GM18867 (cell line): ENCODE measurements around the gene CTNNA3.
A peak's percentile ranks its signal among the peaks of the same experiment; 100 is the strongest.

ENCODE experiments used
- ATAC-seq: cut with Tn5 transposase; IDR thresholded peaks from one replicate; pipeline ENCODE4 v1.9.1; 2021; ENCODE audit warnings: mild to moderate bottlenecking, moderate library complexity; ENCODE audit not compliant: unreplicated experiment

Gene CTNNA3

DNA sequence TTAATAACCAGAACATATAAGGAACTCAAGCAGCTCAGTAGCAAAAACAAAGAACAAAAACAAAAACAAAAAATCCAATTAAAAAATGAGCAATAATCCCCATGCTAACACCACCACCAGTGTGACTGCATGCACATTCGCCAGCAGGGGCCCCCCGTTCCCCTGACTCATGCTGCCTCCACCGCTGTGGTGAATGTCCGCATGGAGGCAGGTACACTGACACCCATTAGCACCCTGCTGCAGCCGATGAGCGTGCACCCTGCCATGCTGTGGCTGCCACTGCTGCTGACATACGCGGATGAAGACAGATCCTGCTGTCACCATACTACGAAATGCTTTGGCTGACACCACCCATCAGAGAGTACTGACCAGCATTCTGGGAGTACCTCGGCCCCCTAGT is 1091.8 kb downstream of the CTNNA3 start:
- no peak for ATAC-seq

DNA sequence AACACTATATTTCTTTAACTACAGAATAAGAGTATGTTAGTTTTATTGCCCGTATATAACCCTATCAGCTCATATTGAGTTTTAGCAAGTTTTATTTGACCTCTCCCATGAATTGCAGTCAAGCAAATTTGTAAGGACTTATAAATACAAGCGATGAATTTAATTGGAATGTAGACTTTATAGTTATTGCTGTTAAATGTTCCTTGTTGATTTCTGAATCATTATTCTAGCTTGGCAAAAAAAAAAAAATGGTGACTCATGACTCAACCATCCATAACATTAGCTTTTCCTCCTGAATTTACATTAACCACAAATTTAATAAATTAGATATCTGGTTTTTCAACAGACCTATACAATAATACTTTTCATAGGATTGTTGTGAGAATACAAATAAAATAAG is 1104.1 kb downstream of the CTNNA3 start:
- no peak for ATAC-seq

DNA sequence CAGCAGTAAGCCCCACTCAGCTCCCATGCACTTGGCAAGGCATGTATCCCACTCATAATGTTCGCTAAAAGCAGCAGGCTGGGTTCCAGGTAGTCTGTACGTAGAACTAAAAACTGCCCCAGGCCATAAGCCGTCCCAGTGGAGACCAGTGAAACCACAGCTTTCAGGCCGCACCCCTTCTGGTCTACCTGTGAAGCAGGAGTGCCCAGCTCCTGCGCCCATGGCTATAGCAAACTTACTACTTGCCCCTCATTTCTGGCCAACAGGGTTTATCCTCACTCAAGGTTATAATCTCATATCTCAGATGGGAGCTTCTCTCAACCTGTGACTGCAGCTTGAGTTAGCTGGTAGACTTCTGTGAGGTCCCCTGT is 1108.3 kb downstream of the CTNNA3 start:
- no peak for ATAC-seq

DNA sequence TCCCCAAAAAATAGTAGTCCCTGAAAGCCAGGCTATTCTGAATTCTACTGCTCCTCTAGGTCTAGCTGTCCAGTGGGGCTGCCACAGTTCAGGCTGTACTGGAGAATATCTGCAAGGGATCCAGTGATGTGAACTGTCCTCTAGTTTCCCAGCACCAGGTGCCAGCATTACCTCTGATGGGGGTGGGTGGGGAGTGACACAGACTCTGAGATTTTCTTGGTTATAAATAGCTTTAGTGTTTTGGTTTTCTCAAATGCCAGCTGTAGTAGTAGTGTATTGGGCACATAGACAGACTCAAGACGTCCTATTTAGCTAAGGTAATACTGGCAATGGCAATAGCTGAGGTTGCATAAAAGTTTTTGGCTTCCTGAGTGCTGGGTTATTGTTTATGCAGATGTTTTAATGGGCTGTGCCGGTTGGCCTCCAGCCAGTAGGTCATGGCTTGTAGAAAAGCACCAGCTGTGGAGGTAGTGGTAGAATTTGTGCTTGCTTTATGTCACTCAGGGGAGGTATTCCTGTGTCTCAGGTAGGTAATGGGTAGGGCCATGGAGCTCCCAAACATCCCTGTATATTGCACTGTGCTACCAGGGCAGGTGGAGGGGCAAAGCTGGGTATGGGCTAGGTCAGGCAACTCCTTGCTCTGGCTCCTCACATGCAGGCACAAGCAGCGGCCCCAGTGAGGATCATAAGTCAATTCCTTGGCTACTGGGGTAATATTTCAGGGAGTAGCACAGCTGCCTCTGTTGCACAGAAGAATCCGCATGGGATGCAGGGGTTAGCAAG is 1108.9 kb downstream of the CTNNA3 start:
- ATAC-seq, result no peak

DNA sequence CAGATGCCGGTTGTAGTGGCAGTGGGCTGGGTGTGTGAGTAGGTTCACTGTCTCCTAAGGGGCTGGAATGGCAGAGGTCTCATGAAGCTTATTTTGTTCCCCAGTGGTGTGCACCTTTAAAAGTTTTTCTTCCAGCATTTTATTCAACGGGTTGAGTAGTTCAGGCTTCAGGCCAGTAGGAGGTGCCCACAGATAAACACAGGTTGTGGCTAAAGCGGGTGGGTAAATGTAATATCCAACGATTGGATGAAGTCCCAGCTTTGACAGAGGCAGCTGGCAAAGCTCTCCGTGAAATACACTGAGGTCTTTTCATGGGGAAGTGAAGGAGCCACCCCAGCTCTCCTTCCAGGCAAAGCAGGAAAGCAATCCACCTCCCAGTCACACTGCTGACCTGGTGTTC is 1109.9 kb downstream of the CTNNA3 start:
- peak; percentile 48 for ATAC-seq

DNA sequence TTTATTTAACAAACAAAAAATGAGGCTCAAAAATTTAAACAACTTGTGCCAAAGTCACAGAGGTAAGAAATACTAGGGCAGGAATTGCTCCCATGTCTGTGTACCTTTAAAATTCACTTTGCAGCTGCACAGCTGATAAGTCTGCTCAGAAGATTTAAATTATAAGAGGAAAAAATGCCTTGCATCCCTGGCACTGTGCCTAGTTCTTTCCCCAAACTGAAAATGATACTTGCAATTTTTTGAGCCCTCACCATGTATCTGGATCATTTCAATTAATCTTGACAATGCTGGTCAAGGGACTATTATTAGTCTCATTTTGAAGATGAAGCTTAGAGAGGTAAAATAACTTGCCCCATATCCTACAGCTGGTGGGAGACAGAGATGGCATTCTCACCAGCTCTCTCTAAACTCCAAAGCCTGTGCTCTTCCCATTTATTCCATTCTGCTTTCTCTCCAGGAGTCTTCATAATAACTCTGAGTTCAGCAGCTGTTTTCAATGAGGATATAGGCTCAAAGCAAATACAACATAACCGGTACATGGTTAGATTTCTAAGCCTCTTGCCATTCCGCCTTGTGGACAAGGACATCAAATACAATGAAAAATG is 1120.6 kb downstream of the CTNNA3 start:
- no peak for ATAC-seq

DNA sequence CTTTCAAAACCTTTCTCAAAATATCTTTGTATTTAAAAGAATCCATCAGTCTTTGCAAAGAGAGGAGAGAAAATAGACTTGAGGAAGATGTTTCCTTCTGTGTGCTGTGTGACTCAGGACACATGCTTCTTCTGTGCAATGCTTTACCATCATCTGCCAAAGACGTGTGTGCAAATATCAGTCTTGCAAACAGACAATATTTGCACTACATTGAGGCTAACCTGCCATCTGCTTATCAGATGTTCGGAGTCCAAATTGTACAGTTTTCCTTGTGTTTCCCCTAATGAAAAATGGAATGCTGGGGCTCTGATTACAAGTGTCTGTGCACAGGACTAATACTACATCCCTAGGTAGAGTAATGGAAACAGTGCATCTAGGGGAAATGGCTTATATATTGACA is 1123.3 kb downstream of the CTNNA3 start:
- no peak for ATAC-seq

DNA sequence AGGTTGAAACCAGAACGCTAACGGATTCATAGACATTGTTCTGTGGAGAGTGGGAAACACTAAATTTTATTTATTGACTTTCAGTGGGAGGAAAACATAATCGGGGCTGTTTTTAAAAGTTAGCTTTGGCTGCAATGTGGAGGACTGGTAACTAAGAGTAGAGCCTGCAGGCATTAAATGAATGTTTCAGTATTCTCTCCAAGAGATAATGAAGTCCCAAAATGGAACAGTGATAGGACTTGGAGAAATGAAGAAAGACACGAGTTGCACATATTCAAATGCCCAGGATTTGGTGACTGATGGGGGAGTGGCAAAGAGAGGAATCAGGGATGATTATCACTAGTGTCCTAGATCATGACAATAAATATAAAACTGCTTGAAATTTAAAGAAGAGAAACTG is 1130.0 kb downstream of the CTNNA3 start:
- ATAC-seq, result no peak

DNA sequence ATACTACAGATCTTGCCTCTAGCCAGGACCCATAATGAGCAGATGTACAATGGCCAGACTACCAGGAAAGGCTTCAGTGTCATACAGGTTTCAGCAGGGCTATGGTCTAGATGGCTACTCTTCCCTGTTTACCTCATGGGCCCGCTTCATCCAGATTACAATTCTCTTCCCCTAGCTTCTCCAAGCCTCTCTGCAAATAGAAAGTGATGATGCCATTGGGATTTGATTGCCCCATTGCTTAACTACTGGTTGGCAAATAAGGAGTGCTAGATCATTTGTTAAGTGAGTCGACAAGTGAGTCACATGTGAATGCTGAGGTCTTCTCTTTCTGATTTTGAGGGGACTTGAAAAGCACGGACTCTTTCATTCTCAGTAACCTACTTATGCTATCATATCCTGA is 1131.7 kb downstream of the CTNNA3 start:
- no peak for ATAC-seq

DNA sequence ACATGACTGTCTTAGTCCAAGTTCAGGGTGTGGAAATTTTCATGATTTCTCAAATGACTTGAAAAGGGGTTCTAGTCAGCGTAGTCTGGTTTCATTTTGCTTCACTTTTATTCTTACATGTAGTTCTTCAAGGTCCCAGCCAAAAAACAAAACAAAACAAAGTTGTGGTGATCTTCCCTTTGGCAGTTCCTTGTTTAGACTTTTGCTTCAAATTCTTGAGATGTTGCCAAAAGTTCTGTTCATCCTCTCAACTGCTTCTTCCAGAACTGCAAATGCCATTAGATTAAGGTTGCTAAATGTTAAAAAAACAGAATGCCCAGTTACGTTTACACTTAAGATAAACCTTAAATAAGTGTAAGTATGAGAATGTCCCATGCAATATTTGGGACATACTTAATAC is 1140.9 kb downstream of the CTNNA3 start:
- no peak for ATAC-seq

DNA sequence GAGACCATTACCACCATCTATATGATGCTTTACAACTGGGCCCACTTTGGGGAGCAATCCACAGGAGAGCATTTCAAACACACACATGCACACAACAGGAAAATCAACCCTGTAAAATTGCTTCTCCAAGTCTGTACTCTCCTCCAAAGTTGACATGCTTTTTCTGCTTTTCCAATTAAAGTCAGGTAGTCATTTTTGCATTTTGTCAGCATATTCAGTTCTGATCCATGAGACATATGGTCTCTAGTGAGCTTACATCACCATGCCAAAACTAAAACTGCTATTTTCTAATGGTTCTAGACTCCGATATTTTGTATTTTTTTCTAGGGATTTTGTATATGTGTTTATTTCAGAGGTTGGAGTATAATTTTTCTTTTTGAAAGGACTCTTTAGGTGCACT is 1143.7 kb downstream of the CTNNA3 start:
- no peak for ATAC-seq

DNA sequence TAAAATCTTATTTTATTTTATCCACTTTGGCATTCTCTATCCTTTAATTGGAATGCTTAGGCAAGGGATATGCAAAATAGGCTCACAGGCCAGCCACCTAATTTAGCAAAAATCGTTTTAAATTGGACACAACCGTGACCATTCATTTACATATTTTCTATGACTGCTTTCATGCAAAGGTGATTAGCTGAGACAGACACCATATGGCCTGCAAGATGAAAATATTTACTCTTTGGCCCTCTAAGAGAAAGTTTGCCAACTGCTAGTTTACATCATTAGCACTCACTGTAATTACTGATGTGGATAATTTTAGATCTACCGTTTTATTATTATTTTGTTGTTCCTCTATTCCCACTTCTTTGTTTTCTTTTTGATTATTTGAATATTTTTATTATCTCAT is 1145.6 kb downstream of the CTNNA3 start:
- no peak for ATAC-seq

DNA sequence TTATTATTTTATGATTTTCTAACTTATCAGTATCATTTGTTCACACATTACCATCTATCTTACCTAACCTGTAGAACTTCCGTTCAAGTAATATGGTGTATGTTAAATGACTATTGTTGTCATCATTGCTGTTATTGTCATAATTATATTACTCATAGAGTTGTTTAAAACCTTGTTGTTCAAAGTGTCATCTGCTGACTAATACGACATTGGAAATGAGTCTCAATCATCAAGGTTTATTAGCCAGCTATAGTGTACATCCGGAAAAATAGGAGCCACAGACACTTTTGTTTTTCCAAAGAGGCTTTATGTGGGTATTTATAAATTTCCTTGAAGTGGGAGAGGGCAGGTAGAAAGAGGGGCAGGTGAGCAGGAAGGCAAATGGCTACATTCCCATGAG is 1157.1 kb downstream of the CTNNA3 start:
- no peak for ATAC-seq

DNA sequence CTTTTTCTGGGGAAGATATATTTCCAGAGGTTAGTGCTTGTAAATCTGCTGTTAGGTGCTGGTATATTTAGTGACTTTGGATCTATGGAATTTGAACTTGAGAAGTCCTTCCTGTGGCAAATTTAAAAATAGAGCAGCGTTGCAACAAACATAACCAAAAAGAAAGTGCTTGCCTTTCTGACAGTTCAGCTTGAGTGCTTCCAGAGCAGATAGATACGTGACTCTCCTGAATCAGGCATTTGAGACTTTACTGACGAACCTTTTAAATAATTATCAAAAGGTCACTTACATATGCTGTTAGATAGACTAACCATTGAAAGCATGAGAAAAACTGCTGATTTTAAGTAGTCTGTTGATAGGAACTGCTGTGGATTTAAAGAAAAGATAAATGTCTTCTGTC is 1157.6 kb downstream of the CTNNA3 start:
- no peak for ATAC-seq

DNA sequence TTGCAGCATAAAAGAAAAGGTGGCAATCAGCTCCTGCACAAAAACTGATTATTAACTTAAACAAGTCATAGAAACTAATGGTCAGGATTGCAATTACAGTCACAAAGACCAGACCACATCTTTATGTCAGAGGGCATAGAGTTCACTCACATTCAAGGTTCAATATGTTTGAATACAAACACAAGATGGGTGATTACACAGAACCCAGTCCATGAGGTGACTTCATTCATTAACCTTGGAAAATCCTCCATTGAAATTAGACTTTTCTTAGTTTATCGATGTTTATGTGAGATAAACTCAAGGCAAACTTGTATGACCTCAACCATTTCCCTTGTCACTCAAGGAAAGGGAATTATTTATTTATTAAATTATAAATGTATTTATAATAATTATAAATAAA is 1158.8 kb downstream of the CTNNA3 start:
- no peak for ATAC-seq

DNA sequence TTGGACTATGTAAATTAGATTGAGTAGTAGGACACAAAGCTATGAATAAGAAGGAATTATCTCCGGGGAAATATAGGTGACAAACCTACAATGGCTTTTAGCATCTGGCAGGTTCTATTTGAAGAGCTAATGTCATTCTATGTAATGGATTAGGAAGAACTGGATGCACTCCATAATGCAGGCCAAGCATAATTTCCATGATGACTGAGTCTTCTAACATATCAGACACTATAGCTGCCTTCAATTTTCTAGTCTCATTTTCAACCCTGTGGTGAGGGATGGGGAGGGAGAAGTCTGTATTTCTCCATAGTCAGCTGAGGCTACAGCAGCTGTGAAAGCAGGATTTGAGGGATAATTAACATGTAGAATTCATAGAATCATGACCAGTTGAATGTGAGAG is 1160.6 kb downstream of the CTNNA3 start:
- no peak for ATAC-seq

DNA sequence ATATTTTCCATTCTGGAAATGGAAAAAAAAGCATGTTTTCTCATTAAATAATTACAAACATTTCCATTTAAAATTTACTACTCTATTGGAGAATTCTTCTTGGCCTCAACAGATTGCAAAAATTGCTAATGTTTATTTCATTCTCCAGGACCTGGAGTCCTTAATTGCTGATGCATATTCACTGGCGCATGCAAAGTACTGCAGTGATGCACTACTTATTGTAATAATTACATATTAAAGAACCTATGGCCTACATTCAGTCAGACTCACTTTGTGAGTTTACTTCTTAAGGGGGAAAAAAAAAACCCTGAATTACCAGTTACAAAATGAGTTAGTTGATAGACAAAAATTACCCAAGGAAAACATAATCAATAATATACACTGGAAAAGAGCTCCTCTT is 1161.1 kb downstream of the CTNNA3 start:
- ATAC-seq, result no peak

DNA sequence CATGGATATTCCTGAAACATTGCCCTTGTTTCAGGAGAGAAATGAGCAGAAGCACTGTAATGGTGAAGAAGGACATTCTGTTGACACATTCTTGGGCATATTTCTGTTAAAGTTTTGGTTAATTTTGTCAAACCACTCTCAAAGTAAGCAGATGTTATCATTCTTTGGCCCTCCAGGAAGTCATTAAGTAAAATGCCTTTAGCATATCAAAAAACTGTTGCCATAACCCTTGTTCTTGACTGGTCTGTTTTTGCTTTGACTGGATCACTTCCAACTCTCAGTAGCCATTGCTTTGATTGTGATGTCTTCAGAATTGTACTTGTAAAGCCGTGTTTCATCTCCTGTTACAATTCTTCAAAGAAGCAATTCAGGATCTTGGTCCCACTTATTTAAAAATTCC is 1174.5 kb downstream of the CTNNA3 start:
- no peak for ATAC-seq

DNA sequence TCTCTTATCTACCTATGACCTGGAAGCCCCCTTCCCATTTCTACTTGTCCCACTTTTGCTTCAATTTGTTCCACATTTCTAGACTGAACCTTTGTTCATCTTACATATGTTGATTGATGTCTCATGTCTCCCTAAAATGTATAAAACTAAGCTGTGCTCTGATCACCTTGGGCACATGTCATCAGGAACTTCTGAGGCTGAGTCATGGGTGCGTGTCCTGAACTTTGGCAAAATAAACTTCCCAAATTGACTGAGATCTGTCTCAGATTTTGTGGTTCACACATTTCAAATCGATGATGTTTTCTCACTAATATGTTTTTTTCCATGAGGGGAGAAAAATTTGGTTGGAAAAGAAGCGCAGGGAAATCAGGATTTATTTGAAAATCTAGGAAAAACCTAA is 1176.4 kb downstream of the CTNNA3 start:
- no peak for ATAC-seq

DNA sequence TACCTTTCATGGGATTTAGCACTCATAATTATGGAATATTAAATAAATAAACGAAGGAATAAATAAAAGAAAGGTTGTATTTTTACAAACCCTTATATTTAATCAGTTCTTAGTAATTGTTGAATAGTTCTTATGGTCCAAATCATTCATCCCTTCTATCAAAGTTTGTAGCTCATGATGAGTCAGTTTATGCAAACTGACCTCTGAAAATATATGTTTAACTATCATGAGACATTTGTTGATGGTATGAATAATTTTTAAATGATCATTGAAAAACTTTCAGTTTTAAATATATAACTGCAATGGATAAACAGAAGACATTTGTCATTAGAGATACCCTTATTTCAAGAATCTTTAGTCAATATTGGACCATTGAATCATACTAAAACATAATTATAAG is 1181.3 kb downstream of the CTNNA3 start:
- ATAC-seq, result no peak

DNA sequence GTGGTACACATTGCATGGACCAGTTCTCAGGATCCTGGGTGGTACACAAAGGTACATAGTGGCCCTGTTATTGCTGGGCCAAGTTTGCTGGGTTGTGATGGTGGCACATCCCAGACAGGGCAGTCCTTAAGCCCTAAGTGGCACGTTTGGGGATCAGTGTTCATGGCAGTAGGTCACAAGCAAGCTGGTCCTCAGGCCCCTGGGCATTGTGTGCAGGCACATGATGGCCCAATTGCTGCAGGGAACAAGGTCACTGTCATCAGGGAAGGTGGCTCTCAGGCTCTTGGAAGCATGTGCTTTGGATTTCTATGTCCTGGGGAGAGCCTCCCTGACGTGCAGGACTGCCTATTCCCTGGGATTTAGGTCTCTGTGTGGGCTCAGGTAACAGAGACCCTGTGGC is 1182.5 kb downstream of the CTNNA3 start:
- ATAC-seq, result no peak

DNA sequence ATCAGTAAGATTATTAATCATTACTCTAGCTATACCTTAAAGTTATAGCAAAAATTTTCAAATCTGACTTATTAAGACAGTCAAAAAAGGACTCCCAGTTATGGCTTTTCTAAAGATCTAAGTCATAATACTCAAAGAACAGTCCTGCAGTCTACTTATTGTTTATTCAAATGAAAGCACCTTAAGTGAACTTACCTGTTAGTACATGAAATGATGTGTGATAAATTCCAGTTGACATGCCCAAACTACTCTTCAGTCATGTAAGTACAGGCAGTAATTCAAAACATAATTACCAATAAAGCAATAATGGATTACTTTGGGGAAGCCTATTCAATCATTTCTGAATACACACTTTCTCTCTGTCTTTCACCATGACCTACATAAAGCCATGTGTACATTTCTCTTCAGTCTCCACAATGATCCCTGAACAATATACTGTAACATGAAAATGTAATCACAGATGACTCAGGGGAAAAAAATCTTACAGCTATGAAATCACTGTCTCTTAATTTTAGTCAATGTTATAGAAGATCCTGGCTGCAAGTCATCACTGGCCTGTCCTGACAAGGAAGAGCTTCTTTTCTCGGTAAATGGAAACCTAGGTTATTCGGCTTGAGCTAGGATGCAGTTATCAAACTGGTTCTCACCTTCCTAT is 1190.9 kb downstream of the CTNNA3 start:
- ATAC-seq, result no peak
